Adipose tissue (tissue), 3 donors: Measurements from ENCODE around the gene PDSS2. TPM values are rescaled to one million over a fixed set of nuclear protein-coding genes. Genes with fewer than 3 reads are reported as not detected.
"Not testable (repeated sequence)": the region's sequence is repeated elsewhere in the genome, so short reads cannot be mapped to it uniquely, and the experiment has no call there.

Source experiments
- H3K27ac ChIP-seq: one replicate; pipeline ENCODE4 v1.5.1; 2013; ENCODE audit warnings: low read depth, low read length
- WGBS, 3 donors: extraction: QIAGEN DNeasy Blood & Tissue Kit; methylation state at CpG; one replicate each; pipeline ENCODE4 v1.1.7; 2013; 5-methylcytosine and 5-hydroxymethylcytosine counted together
- polyA plus RNA-seq, 3 donors: library from polyadenylated mRNA; stranded (reverse); fragments of 200-250 nt; gene quantifications; one replicate each; pipeline ENCODE4 v1.2.3, GENCODE V29; 2013
- donor health status: healthy with polysubstance abuse.
- donor health status: Bipolar disorder and iron deficiency.
- donor health status: healthy.

Gene PDSS2
- polyA plus RNA-seq, 3 donors = 6.7 to 10.4 (median 8.9) TPM

- no peak overlapping the region for H3K27ac ChIP-seq
- WGBS, 3 donors = 87 to 91% (median 90%) methylated on average over 3 of the region's 3 CpGs
These were observed 150.7 kb downstream of the PDSS2 start for GRCh38 chr6:107308677-107309076.

GRCh38 chr6:107305994-107306393 is 153.4 kb downstream of the PDSS2 start:
- H3K27ac ChIP-seq = not testable (repeated sequence)
- 79 to 92% (median 80%) methylated on average over 3 of the region's 3 CpGs for WGBS, 3 donors

- WGBS, 3 donors = 98 to 100% (median 98%) methylated on average over 2 of the region's 2 CpGs
- no peak overlapping the region for H3K27ac ChIP-seq
These were observed 154.0 kb downstream of the PDSS2 start for GRCh38 chr6:107305391-107305790.

- no peak overlapping the region for H3K27ac ChIP-seq
- 93 to 95% (median 93%) methylated on average over 5 of the region's 5 CpGs for WGBS, 3 donors
These were observed 154.8 kb downstream of the PDSS2 start for GRCh38 chr6:107304421-107305025.

- H3K27ac ChIP-seq = no peak overlapping the region
- WGBS, 3 donors = 84 to 89% (median 86%) methylated on average over 4 of the region's 4 CpGs
These were observed 166.0 kb downstream of the PDSS2 start for GRCh38 chr6:107293350-107293749.

GRCh38 chr6:107292715-107293271 is 166.6 kb downstream of the PDSS2 start:
- WGBS, 3 donors = 74 to 83% (median 76%) methylated on average over 6 of the region's 6 CpGs
- no peak overlapping the region for H3K27ac ChIP-seq

- 80 to 84% (median 80%) methylated on average over 3 of the region's 3 CpGs for WGBS, 3 donors
- no peak overlapping the region for H3K27ac ChIP-seq
These were observed 168.9 kb downstream of the PDSS2 start for GRCh38 chr6:107290491-107290890.

GRCh38 chr6:107289258-107289657 is 170.1 kb downstream of the PDSS2 start:
- not testable (repeated sequence) for H3K27ac ChIP-seq
- WGBS, 3 donors = 95 to 97% (median 97%) methylated on average over 9 of the region's 9 CpGs

GRCh38 chr6:107285683-107286082 is 173.7 kb downstream of the PDSS2 start:
- 96 to 98% (median 96%) methylated on average over 6 of the region's 6 CpGs for whole genome bisulfite sequencing, 3 donors
- not testable (repeated sequence) for H3K27ac ChIP-seq

- 39 to 81% (median 80%) methylated on average over 1 of the region's 1 CpG for WGBS, 3 donors
- H3K27ac ChIP-seq = no peak overlapping the region
These were observed 174.6 kb downstream of the PDSS2 start for GRCh38 chr6:107284805-107285204.

GRCh38 chr6:107280791-107281190 is 178.6 kb downstream of the PDSS2 start:
- no peak overlapping the region for H3K27ac ChIP-seq
- 98 to 100% (median 99%) methylated on average over 2 of the region's 2 CpGs for WGBS, 3 donors

- not testable (repeated sequence) for H3K27ac ChIP-seq
- 96 to 97% (median 97%) methylated on average over 7 of the region's 7 CpGs for WGBS, 3 donors
These were observed 179.4 kb downstream of the PDSS2 start for GRCh38 chr6:107280001-107280400.

- H3K27ac ChIP-seq = no peak overlapping the region
- WGBS, 3 donors = 51 to 95% (median 95%) methylated on average over 2 of the region's 2 CpGs
These were observed 184.0 kb downstream of the PDSS2 start for GRCh38 chr6:107275330-107275865.

GRCh38 chr6:107274288-107274687 is 185.1 kb downstream of the PDSS2 start:
- H3K27ac ChIP-seq = no peak overlapping the region
- 92 to 95% (median 93%) methylated on average over 1 of the region's 1 CpG for WGBS, 3 donors

- WGBS, 3 donors = 87 to 98% (median 90%) methylated on average over 2 of the region's 2 CpGs
These were observed 187.1 kb downstream of the PDSS2 start for GRCh38 chr6:107272246-107272645.

GRCh38 chr6:107271208-107271790 is 188.1 kb downstream of the PDSS2 start:
- H3K27ac ChIP-seq = no peak overlapping the region

More at GRCh38 chr6:107272246-107272645, 187.1 kb downstream of the PDSS2 start:
- H3K27ac ChIP-seq = no peak overlapping the region

- 97 to 100% (median 97%) methylated on average over 1 of the region's 1 CpG for WGBS, 3 donors
These were observed 191.7 kb downstream of the PDSS2 start for GRCh38 chr6:107267634-107268033.

GRCh38 chr6:107267006-107267405 is 192.4 kb downstream of the PDSS2 start:
- no peak overlapping the region for H3K27ac ChIP-seq
- WGBS, 3 donors = 36 to 88% (median 80%) methylated on average over 4 of the region's 4 CpGs

More at GRCh38 chr6:107267634-107268033, 191.7 kb downstream of the PDSS2 start:
- H3K27ac ChIP-seq = no peak overlapping the region

- no peak overlapping the region for H3K27ac ChIP-seq
These were observed 192.8 kb downstream of the PDSS2 start for GRCh38 chr6:107266563-107266962.

GRCh38 chr6:107264357-107264840 is 195.0 kb downstream of the PDSS2 start:
- 60 to 66% (median 63%) methylated on average over 3 of the region's 3 CpGs for WGBS, 3 donors
- H3K27ac ChIP-seq = no peak overlapping the region
